ENCODE measurements around the gene VPS16. TPM values are rescaled to one million over a fixed set of nuclear protein-coding genes. Genes with fewer than 3 reads are reported as not detected.

The VPS16 gene
- total and polyA plus RNA-seq, 2 of the 4 experiments (the other 2 are of a cell fraction): 38.7 to 48.0 TPM

DNA sequence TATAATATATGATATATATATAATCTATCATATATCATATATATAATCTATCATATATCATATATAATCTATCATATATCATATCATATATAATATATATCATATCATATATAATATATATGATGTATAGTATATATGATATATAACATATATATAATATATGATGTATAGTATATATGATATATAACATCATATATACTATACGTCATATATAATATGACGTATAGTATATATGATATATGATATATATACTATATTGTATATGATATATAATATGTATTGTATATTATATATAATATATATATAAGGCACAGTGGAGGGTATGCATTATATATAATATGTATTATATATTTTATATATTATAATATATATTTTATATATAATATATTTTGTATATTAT is 69.4 kb downstream of the VPS16 start:
- Histone ChIP-seq H3K4me3 (ENCODE audit: insufficient read depth, low read depth, low read length) (no peak overlapping the region), H2AFZ (replicated peaks; ENCODE audit: low read length, poor library complexity) (no peak overlapping the region), H3K9me3 (ENCODE audit: control insufficient read depth, insufficient read depth, low read length) (no peaks in the 10 kb centered on the region), H3K4ac (ENCODE audit: low read depth, low read length) (no peak overlapping the region), H2BK15ac (ENCODE audit: low read depth, low read length) (no peak overlapping the region), H2AK5ac (ENCODE audit: low read depth, low read length) (no peak overlapping the region), H3K56ac (ENCODE audit: extremely low read depth, insufficient read depth, low read length) (no peak overlapping the region), H3K4me2 (ENCODE audit: low read depth, low read length) (no peak overlapping the region), H3K79me1 (ENCODE audit: low read depth in 1 of 2, low read length in 2 of 2) (peaks cover 9 to 36% of the 10 kb centered on the region in 2 experiments), H2BK5ac (ENCODE audit: low read depth, low read length, poor library complexity, severe bottlenecking) (no peak overlapping the region), H3K27ac (ENCODE audit: insufficient read depth, low read length) (no peak overlapping the region), H3K18ac (ENCODE audit: low read depth, low read length) (no peak overlapping the region), H2BK20ac (ENCODE audit: low read depth, low read length) (no peak overlapping the region), H3K4me1 (ENCODE audit: control insufficient read depth, insufficient read depth, low read length) (no peaks in the 10 kb centered on the region), H2AK9ac (replicated peaks; ENCODE audit: low read depth, low read length, poor library complexity) (no peak overlapping the region), H4K20me1 (ENCODE audit: insufficient read depth, low read length) (0 out of 2 replicates have a peak, but pooled peaks cover 1% of the 10 kb centered on the region), H4K91ac (ENCODE audit: insufficient read depth, low read depth, low read length) (no peak overlapping the region), H3K36me3 (ENCODE audit: control insufficient read depth, insufficient read depth, low read length) (no peaks in the 10 kb centered on the region; the same call in 1 of the 2 replicates), H3K9me1 (ENCODE audit: insufficient read depth, low read length) (no peaks in the 10 kb centered on the region), H3K14ac (replicated peaks; ENCODE audit: low read depth, low read length) (no peak overlapping the region), H4K5ac (ENCODE audit: low read depth, low read length) (no peak overlapping the region), H4K8ac (ENCODE audit: low read depth in 2 of 2, low read length in 2 of 2) (no peak overlapping the region), H3K9ac (ENCODE audit: low read depth, low read length) (no peak overlapping the region), H2BK120ac (ENCODE audit: low read depth, low read length) (no peak overlapping the region), H3K27me3 (ENCODE audit: control insufficient read depth, insufficient read depth, low read length) (no peaks in the 10 kb centered on the region), H3K23ac (ENCODE audit: low read depth, low read length) (no peak overlapping the region)
- in situ Hi-C loops (cut with MboI; ENCODE audit: low sequenced_read_pairs): no loop called here
- CTCF ChIA-PET: no interaction called here
- TF ChIP-seq FOS (IDR thresholded peaks at IDR 0.05; ENCODE audit: low read depth, low read length): no peak
- TF ChIP-seq BHLHE40 (IDR thresholded peaks at IDR 0.05; ENCODE audit: low read depth, low read length): no peak
- no peak for TF ChIP-seq NFE2L2 (IDR thresholded peaks at IDR 0.05; ENCODE audit: low read depth, low read length)
- no peak for TF ChIP-seq CHD1 (IDR thresholded peaks at IDR 0.05; ENCODE audit: low read depth, low read length)
- TF ChIP-seq, protein P1, sequence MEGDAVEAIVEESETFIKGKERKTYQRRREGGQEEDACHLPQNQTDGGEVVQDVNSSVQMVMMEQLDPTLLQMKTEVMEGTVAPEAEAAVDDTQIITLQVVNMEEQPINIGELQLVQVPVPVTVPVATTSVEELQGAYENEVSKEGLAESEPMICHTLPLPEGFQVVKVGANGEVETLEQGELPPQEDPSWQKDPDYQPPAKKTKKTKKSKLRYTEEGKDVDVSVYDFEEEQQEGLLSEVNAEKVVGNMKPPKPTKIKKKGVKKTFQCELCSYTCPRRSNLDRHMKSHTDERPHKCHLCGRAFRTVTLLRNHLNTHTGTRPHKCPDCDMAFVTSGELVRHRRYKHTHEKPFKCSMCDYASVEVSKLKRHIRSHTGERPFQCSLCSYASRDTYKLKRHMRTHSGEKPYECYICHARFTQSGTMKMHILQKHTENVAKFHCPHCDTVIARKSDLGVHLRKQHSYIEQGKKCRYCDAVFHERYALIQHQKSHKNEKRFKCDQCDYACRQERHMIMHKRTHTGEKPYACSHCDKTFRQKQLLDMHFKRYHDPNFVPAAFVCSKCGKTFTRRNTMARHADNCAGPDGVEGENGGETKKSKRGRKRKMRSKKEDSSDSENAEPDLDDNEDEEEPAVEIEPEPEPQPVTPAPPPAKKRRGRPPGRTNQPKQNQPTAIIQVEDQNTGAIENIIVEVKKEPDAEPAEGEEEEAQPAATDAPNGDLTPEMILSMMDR (conservative IDR thresholded peaks at IDR 0.05; ENCODE audit: low read depth, low read length): no peak
- TF ChIP-seq CEBPB (IDR thresholded peaks at IDR 0.05; ENCODE audit: low read depth, low read length): no peak
- TF ChIP-seq ELK1 (IDR thresholded peaks at IDR 0.05; ENCODE audit: borderline replicate concordance, low read depth, low read length): no peak
- TF ChIP-seq MAFK (IDR thresholded peaks at IDR 0.05; ENCODE audit: low read depth, low read length): no peak
- no TSS peak for BruUV-seq (replicated peaks)
- WGBS, 2 experiments (ENCODE audit: extremely low coverage in 2 of 2, insufficient read length in 1 of 2): no CpG with 5 or more reads among the region's 2 CpGs
- dilution Hi-C loops (cut with HindIII; ENCODE audit: low sequenced_read_pairs, unreplicated experiment): no loop called here
- intact Hi-C loops (cut with micrococcal nuclease): no loop called here
- no peak for ATAC-seq (ENCODE audit: low read depth)
- POLR2A ChIA-PET (ENCODE audit: unreplicated experiment): no interaction called here
- no peak for DNase-seq
